ENCODE measurements around the gene SECISBP2. TPM values are rescaled to one million over a fixed set of nuclear protein-coding genes. Genes with fewer than 3 reads are reported as not detected.
"Not testable (repeated sequence)": the region's sequence is repeated elsewhere in the genome, so short reads cannot be mapped to it uniquely, and the experiment has no call there.

SECISBP2 gene
- total RNA-seq, 1 experiment from 2014 or later = 15.7 TPM

DNA sequence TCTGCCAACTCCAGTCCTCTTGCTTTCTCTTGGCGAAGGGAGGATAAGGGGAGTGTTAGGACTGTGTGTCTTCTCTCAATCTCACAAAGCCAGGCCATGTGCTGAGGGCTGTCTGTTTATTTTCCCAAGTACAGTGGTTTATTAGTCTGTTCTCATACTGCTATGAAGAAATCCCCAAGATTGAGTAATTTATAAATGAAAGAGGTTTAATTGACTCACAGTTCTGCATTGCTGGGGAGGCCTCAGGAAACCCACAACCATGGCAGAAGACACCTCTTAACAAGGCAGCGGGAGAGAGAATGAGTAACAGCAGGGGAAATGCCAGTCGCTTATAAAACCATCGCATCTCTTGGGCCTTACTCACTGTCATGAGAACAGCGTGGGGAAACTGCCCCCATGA, 43.5 kb upstream of the SECISBP2 start:
- H3K79me2 ChIP-seq (ENCODE audit: low read length) = no peaks in the 10 kb centered on the region
- ATAC-seq (no peak), DNase-seq (no peak)
- H3F3A ChIP-seq (ENCODE audit: low read length, unreplicated experiment) = no peaks in the 10 kb centered on the region
- no peaks in the 10 kb centered on the region for H3K9me2 ChIP-seq (replicated peaks; ENCODE audit: low read length)
- no peak overlapping the region for H3K4me2 ChIP-seq (ENCODE audit: low read length)
- no peak overlapping the region for H3K4me3 ChIP-seq (ENCODE audit: low read length)
- no peaks in the 10 kb centered on the region for H3K4me1 ChIP-seq (ENCODE audit: insufficient read depth, low read length)
- H3K9ac ChIP-seq (ENCODE audit: low read length) = no peak overlapping the region
- no peaks in the 10 kb centered on the region for H3K27me3 ChIP-seq (ENCODE audit: low read length)
- intact Hi-C loops (cut with micrococcal nuclease) = loop anchor here (5.0 to 10.0 kb wide), 2 partner anchors 250 to 683 kb away; no protein-coding TSS in a partner anchor
- no peaks in the 10 kb centered on the region for H4K20me1 ChIP-seq (ENCODE audit: low read length)
- H3K27ac ChIP-seq (ENCODE audit: low read length) = no peak overlapping the region
- POLR2A ChIA-PET (ENCODE audit: unreplicated experiment) = no interaction called here
- H3K36me3 ChIP-seq (ENCODE audit: low read depth, low read length) = no peaks in the 10 kb centered on the region
- peaks cover 8% of the 10 kb centered on the region for H3K9me3 ChIP-seq (ENCODE audit: low read length)
- CTCF ChIA-PET = no interaction called here
- TF ChIP-seq, protein P1, sequence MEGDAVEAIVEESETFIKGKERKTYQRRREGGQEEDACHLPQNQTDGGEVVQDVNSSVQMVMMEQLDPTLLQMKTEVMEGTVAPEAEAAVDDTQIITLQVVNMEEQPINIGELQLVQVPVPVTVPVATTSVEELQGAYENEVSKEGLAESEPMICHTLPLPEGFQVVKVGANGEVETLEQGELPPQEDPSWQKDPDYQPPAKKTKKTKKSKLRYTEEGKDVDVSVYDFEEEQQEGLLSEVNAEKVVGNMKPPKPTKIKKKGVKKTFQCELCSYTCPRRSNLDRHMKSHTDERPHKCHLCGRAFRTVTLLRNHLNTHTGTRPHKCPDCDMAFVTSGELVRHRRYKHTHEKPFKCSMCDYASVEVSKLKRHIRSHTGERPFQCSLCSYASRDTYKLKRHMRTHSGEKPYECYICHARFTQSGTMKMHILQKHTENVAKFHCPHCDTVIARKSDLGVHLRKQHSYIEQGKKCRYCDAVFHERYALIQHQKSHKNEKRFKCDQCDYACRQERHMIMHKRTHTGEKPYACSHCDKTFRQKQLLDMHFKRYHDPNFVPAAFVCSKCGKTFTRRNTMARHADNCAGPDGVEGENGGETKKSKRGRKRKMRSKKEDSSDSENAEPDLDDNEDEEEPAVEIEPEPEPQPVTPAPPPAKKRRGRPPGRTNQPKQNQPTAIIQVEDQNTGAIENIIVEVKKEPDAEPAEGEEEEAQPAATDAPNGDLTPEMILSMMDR (conservative IDR thresholded peaks at IDR 0.05; ENCODE audit: low read depth, low read length) = no peak
- no peak for TF ChIP-seq EZH2phosphoT487 (IDR thresholded peaks at IDR 0.05; ENCODE audit: borderline replicate concordance, low read length)
- no peak for TF ChIP-seq EZH2 (IDR thresholded peaks at IDR 0.05; ENCODE audit: low read length, unreplicated experiment)
- H2AFZ ChIP-seq (ENCODE audit: low read length) = no peak overlapping the region
- BruUV-seq (replicated peaks) = no TSS peak

DNA sequence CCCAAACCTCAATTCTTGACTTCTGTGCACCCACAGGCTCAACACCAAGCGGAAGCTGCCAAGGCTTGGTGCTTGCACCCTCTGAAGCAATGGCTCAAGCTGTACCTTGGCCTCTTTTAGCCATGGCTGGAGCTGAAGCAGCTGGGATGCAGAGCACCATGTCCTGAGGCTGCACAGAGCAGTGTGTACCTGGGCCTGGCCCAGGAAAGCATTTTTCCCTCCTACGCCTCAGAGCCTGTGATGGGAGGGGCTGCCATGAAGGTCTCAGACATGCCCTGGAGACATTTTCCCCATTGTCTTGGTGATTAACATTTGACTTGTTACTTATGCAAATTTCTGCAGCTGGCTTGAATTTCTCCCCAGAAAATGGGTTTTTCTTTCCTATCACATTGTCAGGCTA, 42.3 kb upstream of the SECISBP2 start:
- H2AFZ ChIP-seq (ENCODE audit: low read length); H3K4me2 ChIP-seq (ENCODE audit: low read length); POLR2A ChIA-PET (ENCODE audit: unreplicated experiment); DNase-seq; H4K20me1 ChIP-seq (ENCODE audit: low read length); H3K4me3 ChIP-seq (ENCODE audit: low read length); H3K9me2 ChIP-seq (replicated peaks; ENCODE audit: low read length); H3K79me2 ChIP-seq (ENCODE audit: low read length); H3K27ac ChIP-seq (ENCODE audit: low read length); H3K4me1 ChIP-seq (ENCODE audit: insufficient read depth, low read length); H3K9ac ChIP-seq (ENCODE audit: low read length); ATAC-seq; CTCF ChIA-PET; H3K27me3 ChIP-seq (ENCODE audit: low read length); H3K9me3 ChIP-seq (ENCODE audit: low read length); H3K36me3 ChIP-seq (ENCODE audit: low read depth, low read length); H3F3A ChIP-seq (ENCODE audit: low read length, unreplicated experiment); BruUV-seq (replicated peaks): not testable (repeated sequence)
- intact Hi-C loops (cut with micrococcal nuclease) = loop anchor here (5.0 to 10.0 kb wide), 2 partner anchors 251 to 684 kb away; no protein-coding TSS in a partner anchor

DNA sequence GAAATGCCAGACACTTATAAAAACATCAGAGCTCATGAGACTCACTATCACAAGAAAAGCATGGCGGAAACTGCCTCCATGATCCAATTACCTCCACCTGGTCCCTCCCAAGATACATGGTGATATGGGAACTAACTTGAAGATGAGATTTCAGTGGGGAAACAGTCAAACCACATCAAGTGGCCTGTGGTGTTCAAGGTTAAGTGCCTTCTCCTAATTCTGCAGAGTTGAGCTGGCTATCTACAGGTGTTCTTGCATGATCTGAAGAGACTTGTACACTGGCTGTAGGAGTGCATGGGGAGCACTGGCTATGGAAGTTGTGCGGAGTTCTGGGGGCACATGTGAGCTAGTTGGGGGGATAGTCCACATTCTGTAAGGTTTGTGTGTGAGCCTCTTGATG, 41.3 kb upstream of the SECISBP2 start:
- H3K79me2 ChIP-seq (ENCODE audit: low read length) = no peaks in the 10 kb centered on the region
- no peak overlapping the region for H3K9ac ChIP-seq (ENCODE audit: low read length)
- no peaks in the 10 kb centered on the region for H3K9me2 ChIP-seq (replicated peaks; ENCODE audit: low read length)
- H3K4me1 ChIP-seq (ENCODE audit: insufficient read depth, low read length) = no peaks in the 10 kb centered on the region
- H4K20me1 ChIP-seq (ENCODE audit: low read length) = no peaks in the 10 kb centered on the region
- H3F3A ChIP-seq (ENCODE audit: low read length, unreplicated experiment) = no peaks in the 10 kb centered on the region
- H2AFZ ChIP-seq (ENCODE audit: low read length) = no peak overlapping the region
- H3K27ac ChIP-seq (ENCODE audit: low read length) = no peak overlapping the region
- intact Hi-C loops (cut with micrococcal nuclease) = loop anchor here (5.0 to 10.0 kb wide), 2 partner anchors 252 to 685 kb away; no protein-coding TSS in a partner anchor
- POLR2A ChIA-PET (ENCODE audit: unreplicated experiment) = no interaction called here
- no peak overlapping the region for H3K4me2 ChIP-seq (ENCODE audit: low read length)
- peaks cover 8% of the 10 kb centered on the region for H3K9me3 ChIP-seq (ENCODE audit: low read length)
- TF ChIP-seq, protein P1 (conservative IDR thresholded peaks at IDR 0.05; ENCODE audit: low read depth, low read length) = no peak
- TF ChIP-seq EZH2phosphoT487 (IDR thresholded peaks at IDR 0.05; ENCODE audit: borderline replicate concordance, low read length) (no peak), EZH2 (IDR thresholded peaks at IDR 0.05; ENCODE audit: low read length, unreplicated experiment) (no peak)
- ATAC-seq (no peak), DNase-seq (no peak)
- BruUV-seq (replicated peaks) = no TSS peak
- no peaks in the 10 kb centered on the region for H3K27me3 ChIP-seq (ENCODE audit: low read length)
- H3K4me3 ChIP-seq (ENCODE audit: low read length) = no peak overlapping the region
- CTCF ChIA-PET = no interaction called here
- H3K36me3 ChIP-seq (ENCODE audit: low read depth, low read length) = no peaks in the 10 kb centered on the region

Measured in PC-3 (cell line).